GM21381 (cell line): Measurements from ENCODE around the gene ZNF419.

ENCODE experiments used
- ATAC-seq: cut with Tn5 transposase; IDR thresholded peaks from one replicate; pipeline ENCODE4 v1.9.1; 2021; ENCODE audit warnings: mild to moderate bottlenecking, moderate library complexity; ENCODE audit not compliant: unreplicated experiment

The ZNF419 gene

GRCh38 chr19:57527136-57527881 lies 39.8 kb downstream of the ZNF419 start, which contains the start of gene ZNF549:
ZNF549 (plus strand) TSS chr19:57527356; CDS start chr19:57527574, 218 bp downstream.
- peak; percentile 92 for ATAC-seq

- no peak for ATAC-seq
Observed at GRCh38 chr19:57537953-57538547, 50.5 kb downstream of the ZNF419 start.
